GM18517 (cell line): ENCODE measurements around the gene MUC5B.
"Not testable (repeated sequence)": the region's sequence is repeated elsewhere in the genome, so short reads cannot be mapped to it uniquely, and the experiment has no call there.

ENCODE experiments used
- ATAC-seq: cut with Tn5 transposase; IDR thresholded peaks from one replicate; pipeline ENCODE4 v1.9.1; 2021; ENCODE audit warnings: mild to moderate bottlenecking, moderate library complexity; ENCODE audit not compliant: unreplicated experiment

Gene MUC5B

GRCh38 chr11:1231396-1232020 is 8.6 kb downstream of the MUC5B start:
- no peak for ATAC-seq

GRCh38 chr11:1232021-1232882 is 9.4 kb downstream of the MUC5B start:
- ATAC-seq = no peak

GRCh38 chr11:1232883-1233321 is 10.0 kb downstream of the MUC5B start:
- ATAC-seq = no peak

GRCh38 chr11:1233351-1234053 is 10.6 kb downstream of the MUC5B start:
- no peak for ATAC-seq

- no peak for ATAC-seq
Observed at GRCh38 chr11:1234054-1234720, 11.3 kb downstream of the MUC5B start.

GRCh38 chr11:1234771-1235305 is 12.0 kb downstream of the MUC5B start:
- no peak for ATAC-seq

GRCh38 chr11:1235306-1235900 is 12.5 kb downstream of the MUC5B start:
- ATAC-seq = no peak

- no peak for ATAC-seq
Observed at GRCh38 chr11:1235901-1236315, 13.0 kb downstream of the MUC5B start.

- no peak for ATAC-seq
Observed at GRCh38 chr11:1236316-1237127, 13.7 kb downstream of the MUC5B start.

GRCh38 chr11:1237128-1237580 is 14.3 kb downstream of the MUC5B start:
- no peak for ATAC-seq

GRCh38 chr11:1237851-1238250 is 15.0 kb downstream of the MUC5B start:
- ATAC-seq = no peak

- ATAC-seq = no peak
Observed at GRCh38 chr11:1238767-1239595, 16.1 kb downstream of the MUC5B start.

- ATAC-seq = no peak
Observed at GRCh38 chr11:1239596-1240205, 16.8 kb downstream of the MUC5B start.

- ATAC-seq = no peak
Observed at GRCh38 chr11:1240771-1241170, 17.9 kb downstream of the MUC5B start.

- no peak for ATAC-seq
Observed at GRCh38 chr11:1241706-1242105, 18.8 kb downstream of the MUC5B start.

- ATAC-seq = no peak
Observed at GRCh38 chr11:1242289-1242688, 19.4 kb downstream of the MUC5B start.

GRCh38 chr11:1242751-1243150 is 19.9 kb downstream of the MUC5B start:
- not testable (repeated sequence) for ATAC-seq

- ATAC-seq = not testable (repeated sequence)
Observed at GRCh38 chr11:1243521-1243920, 20.7 kb downstream of the MUC5B start.
